Ovary (tissue), 9 donors: ENCODE measurements around the gene POGZ. TPM values are rescaled to one million over a fixed set of nuclear protein-coding genes. Genes with fewer than 3 reads are reported as not detected.

Experiments used
- DNase-seq, 5 donors: peaks; one replicate each; pipeline ENCODE4 v3.0.0-alpha.2; 2019 to 2020
- H3K27ac ChIP-seq, 2 donors: fragments of 200-600 bp; one replicate each; pipeline versions ENCODE4 v1.5.1 to v1.8.0; 2019 to 2022
- H3K27me3 ChIP-seq: fragments of 200-600 bp; one replicate; pipeline ENCODE4 v1.8.0; 2022
- H3K36me3 ChIP-seq: fragments of 200-600 bp; sonication (generic); one replicate; pipeline ENCODE4 v1.5.1; 2019
- H3K4me1 ChIP-seq: one replicate; pipeline ENCODE4 v1.8.1; 2013; ENCODE audit warnings: mild to moderate bottlenecking, moderate library complexity; ENCODE audit not compliant: insufficient read depth
- H3K4me3 ChIP-seq: fragments of 200-600 bp; sonication (generic); one replicate; pipeline ENCODE4 v1.5.1; 2017
- H3K9me3 ChIP-seq, 2 donors: fragments of 200-600 bp in 1 of 2; sonication (generic) in 1 of 2; one replicate each; pipeline versions ENCODE4 v1.5.1 to v1.8.1; 2013 to 2019; ENCODE audit warnings: mild to moderate bottlenecking in 1 of 2, moderate library complexity in 1 of 2
- EP300 ChIP-seq: sonication (generic); formaldehyde crosslinking; IDR thresholded peaks from one replicate; pipeline ENCODE4 v1.6.1; 2017; ENCODE audit warnings: antibody characterized with exemption
- POLR2A ChIP-seq: fragments of 450-650 bp; IDR thresholded peaks from one replicate; pipeline ENCODE4 v1.6.1; 2017; ENCODE audit warnings: antibody characterized with exemption, mild to moderate bottlenecking, moderate library complexity
- WGBS, 3 donors: extraction: QIAGEN DNeasy Blood & Tissue Kit in 1 of 3; methylation state at CpG; one replicate each; pipeline versions ENCODE4 v1.1.5 to v1.1.7; 2013 to 2017; 5-methylcytosine and 5-hydroxymethylcytosine counted together
- intact Hi-C, 4 donors: fragments of 100-400 bp; cut with DNase I; formaldehyde crosslinking; loops; one replicate each; pipeline versions ENCODE4 v1.11.0 to v1.15.1; 2022 to 2023
- polyA plus RNA-seq, 2 donors: library from polyadenylated mRNA; stranded (reverse); fragments of 200-250 nt in 1 of 2; fragments of 350-450 nt in 1 of 2; fragmentation: Illumina TruSeq in 1 of 2; extraction: RNeasy Lipid Tissue Mini Kit (QIAGEN cat#74804) in 1 of 2; gene quantifications; one replicate each; pipeline ENCODE4 v1.2.3, GENCODE V29; 2013 to 2014
- total RNA-seq, 7 donors: library from RNA; depleted of rRNA in 2 of 7; stranded (reverse); fragments of >200 nt in 2 of 7; fragmentation: NEBNext Ultra II Directional in 3 of 7; extraction: Animal tissue kit (Norgen Biotek cat#: 25700) in 3 of 7; gene quantifications; one replicate each; pipeline versions ENCODE4 v1.1.0 to v1.2.4, GENCODE V29; 2016 to 2023
- TF ChIP-seq, protein P1 (sequence below), 3 donors: fragments of 450-650 bp in 2 of 3; fragments of 200-600 bp in 1 of 3; IDR thresholded peaks; one replicate each; pipeline versions ENCODE4 v1.5.1 to v1.8.0; 2016 to 2022; ENCODE audit warnings: antibody characterized with exemption in 3 of 3, mild to moderate bottlenecking in 1 of 3
- donor health status: DM: no; HTN: no; CAD: no; lungs with moderate emphysema.
- donor health status: DM: no; HTN: no; CAD: no.
- donor health status: Bipolar disorder and iron deficiency.
- donor health status: DM: yes; HTN: yes; CAD: no.
- donor health status: DM: no; HTN: no; CAD: no.
- donor health status: DM: yes; HTN: yes; CAD: no.

Gene POGZ
- total and polyA plus RNA-seq, 9 donors = 34.6 to 151 (median 104) TPM

DNA sequence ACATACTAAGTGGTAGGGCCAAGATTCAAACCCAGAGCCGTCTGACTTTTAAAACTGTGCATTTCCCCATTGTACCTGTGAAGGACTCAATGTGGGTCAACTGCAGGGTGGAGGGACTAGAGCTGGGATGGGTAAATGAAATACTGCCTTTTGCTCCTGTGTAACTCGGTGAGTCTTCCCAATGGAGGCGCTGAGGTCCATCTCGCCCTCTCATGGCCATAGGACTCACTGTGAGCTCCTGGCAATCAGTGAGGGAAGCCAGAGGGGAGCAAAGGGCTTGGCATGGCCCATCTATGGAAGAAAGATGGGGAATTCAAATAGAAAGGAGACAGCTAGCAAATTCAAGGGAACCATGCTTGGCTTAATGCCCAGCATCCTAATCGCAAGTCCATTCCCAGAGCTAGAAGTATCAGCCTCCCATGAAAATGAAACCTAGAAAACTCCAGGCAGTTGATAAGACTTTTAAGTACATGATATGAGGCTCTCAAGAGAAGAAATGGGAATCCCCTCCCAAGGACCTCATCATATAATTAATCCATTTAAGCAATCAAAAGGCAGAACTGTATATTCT, 26.5 kb upstream of the POGZ start:
- no peak overlapping the region for H3K27ac ChIP-seq
- no peaks in the 10 kb centered on the region for H3K4me1 ChIP-seq
- no peak overlapping the region for H3K4me3 ChIP-seq
- no peaks in the 10 kb centered on the region for H3K27me3 ChIP-seq
- DNase-seq = no peak
- no peaks in the 10 kb centered on the region for H3K36me3 ChIP-seq
- intact Hi-C loops = no loop called here
- WGBS, 3 donors = 58 to 69% (median 61%) methylated on average over 5 of the region's 5 CpGs
- TF ChIP-seq, protein P1, sequence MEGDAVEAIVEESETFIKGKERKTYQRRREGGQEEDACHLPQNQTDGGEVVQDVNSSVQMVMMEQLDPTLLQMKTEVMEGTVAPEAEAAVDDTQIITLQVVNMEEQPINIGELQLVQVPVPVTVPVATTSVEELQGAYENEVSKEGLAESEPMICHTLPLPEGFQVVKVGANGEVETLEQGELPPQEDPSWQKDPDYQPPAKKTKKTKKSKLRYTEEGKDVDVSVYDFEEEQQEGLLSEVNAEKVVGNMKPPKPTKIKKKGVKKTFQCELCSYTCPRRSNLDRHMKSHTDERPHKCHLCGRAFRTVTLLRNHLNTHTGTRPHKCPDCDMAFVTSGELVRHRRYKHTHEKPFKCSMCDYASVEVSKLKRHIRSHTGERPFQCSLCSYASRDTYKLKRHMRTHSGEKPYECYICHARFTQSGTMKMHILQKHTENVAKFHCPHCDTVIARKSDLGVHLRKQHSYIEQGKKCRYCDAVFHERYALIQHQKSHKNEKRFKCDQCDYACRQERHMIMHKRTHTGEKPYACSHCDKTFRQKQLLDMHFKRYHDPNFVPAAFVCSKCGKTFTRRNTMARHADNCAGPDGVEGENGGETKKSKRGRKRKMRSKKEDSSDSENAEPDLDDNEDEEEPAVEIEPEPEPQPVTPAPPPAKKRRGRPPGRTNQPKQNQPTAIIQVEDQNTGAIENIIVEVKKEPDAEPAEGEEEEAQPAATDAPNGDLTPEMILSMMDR (IDR thresholded peaks at IDR 0.05) = no peak
- TF ChIP-seq EP300 (no peak), POLR2A (no peak)
- no peaks in the 10 kb centered on the region for H3K9me3 ChIP-seq

GRCh38 chr1:151482017-151482416, 22.7 kb upstream of the POGZ start:
- Histone ChIP-seq H3K36me3 (no peaks in the 10 kb centered on the region), H3K4me1 (no peaks in the 10 kb centered on the region)

DNA sequence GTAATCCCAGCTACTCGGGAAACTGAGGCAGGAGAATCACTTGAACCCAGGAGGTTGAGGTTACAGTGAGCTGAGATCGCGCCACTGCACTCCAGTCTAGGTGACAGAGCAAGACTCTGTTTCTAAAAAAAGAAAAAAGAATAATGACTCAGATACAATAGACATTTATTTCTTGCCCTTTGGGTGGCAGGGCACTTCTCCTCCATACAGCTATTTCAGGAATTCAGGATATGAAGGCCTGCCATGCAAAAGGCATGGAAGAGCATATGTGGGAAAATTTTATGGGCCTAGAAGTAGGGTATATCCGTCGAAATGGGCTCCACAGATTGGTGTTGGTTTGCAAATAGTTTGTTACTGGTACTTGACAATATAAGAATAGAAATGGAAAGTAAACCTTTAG, 20.2 kb upstream of the POGZ start:
- Histone ChIP-seq H3K4me1 (no peaks in the 10 kb centered on the region), H3K36me3 (no peaks in the 10 kb centered on the region), H3K4me3 (no peak overlapping the region), H3K27ac (no peak overlapping the region), H3K27me3 (no peaks in the 10 kb centered on the region), H3K9me3 (no peaks in the 10 kb centered on the region)
- DNase-seq = no peak
- WGBS, 3 donors = 83 to 91% (median 83%) methylated on average over 5 of the region's 5 CpGs
- intact Hi-C loops = no loop called here
- TF ChIP-seq POLR2A (no peak), EP300 (no peak)
- TF ChIP-seq, protein P1 (IDR thresholded peaks at IDR 0.05) = no peak

More at GRCh38 chr1:151482017-151482416, 22.7 kb upstream of the POGZ start:
- no peak for DNase-seq
- H3K27ac ChIP-seq = no peak overlapping the region
- no peaks in the 10 kb centered on the region for H3K9me3 ChIP-seq
- WGBS, 3 donors = 93 to 100% (median 98%) methylated on average over 1 of the region's 1 CpG
- intact Hi-C loops = no loop called here
- H3K4me3 ChIP-seq = no peak overlapping the region
- TF ChIP-seq EP300 = no peak
- H3K27me3 ChIP-seq = no peaks in the 10 kb centered on the region

DNA sequence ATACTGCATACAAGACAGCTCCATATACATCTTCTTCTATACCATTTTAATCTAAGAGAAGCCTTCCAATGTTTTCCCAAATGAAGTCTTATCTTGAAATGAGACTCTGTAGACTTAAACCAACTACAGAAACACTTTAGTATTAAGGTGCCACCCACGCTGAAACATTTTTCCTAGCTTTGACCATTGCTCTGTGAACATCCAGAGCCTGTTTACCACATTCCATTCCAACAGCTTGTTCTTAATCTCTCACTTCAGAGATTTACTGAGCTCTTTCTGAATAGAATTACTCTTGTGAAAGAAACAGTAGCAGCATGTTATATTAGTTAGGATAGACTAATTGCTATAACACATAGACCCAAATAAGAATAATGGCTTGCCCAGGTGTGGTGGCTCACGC, 19.6 kb upstream of the POGZ start:
- Histone ChIP-seq H3K27me3 (no peaks in the 10 kb centered on the region), H3K4me3 (no peak overlapping the region), H3K36me3 (no peaks in the 10 kb centered on the region), H3K4me1 (no peaks in the 10 kb centered on the region), H3K9me3 (no peaks in the 10 kb centered on the region), H3K27ac (no peak overlapping the region)
- intact Hi-C loops = no loop called here
- WGBS, 3 donors = 46% methylated on average over 2 of the region's 2 CpGs
- no peak for DNase-seq
- no peak for TF ChIP-seq POLR2A
- TF ChIP-seq, protein P1 (IDR thresholded peaks at IDR 0.05) = no peak
- TF ChIP-seq EP300 = no peak

DNA sequence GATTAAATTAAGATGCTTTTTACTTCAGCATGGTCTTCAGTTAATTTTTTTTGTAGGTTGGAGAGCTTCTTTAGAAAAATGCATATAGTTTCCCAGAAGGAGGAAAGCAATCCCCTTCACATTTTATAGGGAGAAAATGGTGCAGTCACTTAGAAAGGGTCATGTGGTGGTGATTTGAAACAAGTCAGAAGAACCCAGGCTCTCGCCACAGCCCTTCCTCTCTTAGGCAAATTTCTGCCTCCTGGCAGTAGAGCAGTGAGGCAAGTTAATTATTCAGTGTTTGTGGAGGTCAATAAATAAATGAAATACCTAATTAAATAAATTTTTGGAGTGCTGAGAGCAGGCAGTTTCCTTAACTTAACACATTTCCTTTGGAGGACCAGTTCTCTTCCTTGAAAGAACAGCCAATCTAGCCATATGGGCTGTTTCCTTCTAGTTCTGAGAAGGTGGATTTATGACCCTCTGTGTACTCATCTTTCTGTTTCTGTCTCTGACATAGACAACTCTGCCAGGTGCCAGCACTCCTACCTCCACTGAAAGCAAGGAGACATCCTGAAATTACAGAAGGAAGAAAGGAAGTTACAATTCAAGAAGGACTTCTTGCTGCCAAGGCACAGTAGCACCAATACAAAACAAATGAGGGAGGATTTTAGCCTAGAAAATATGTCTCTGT, 19.0 kb upstream of the POGZ start:
- DNase-seq = no peak
- Histone ChIP-seq H3K4me3 (no peak overlapping the region), H3K36me3 (no peaks in the 10 kb centered on the region), H3K4me1 (no peaks in the 10 kb centered on the region), H3K27ac (no peak overlapping the region), H3K27me3 (no peaks in the 10 kb centered on the region), H3K9me3 (no peaks in the 10 kb centered on the region)
- intact Hi-C loops = no loop called here
- TF ChIP-seq, protein P1 (IDR thresholded peaks at IDR 0.05) = no peak
- TF ChIP-seq EP300 (no peak), POLR2A (no peak)
- 93 to 97% (median 94%) methylated on average over 1 of the region's 1 CpG for WGBS, 3 donors
